H1 (cell line): ENCODE data around the gene GET3. TPM values are rescaled to one million over a fixed set of nuclear protein-coding genes. Genes with fewer than 3 reads are reported as not detected.

Experiments
- BRCA1 ChIP-seq: IDR thresholded peaks from 2 replicates; pipeline ENCODE4 v1.6.1; 2012; ENCODE audit warnings: low read depth, low read length, improper control_type of control experiment
- GABPA ChIP-seq: IDR thresholded peaks from 2 replicates; pipeline ENCODE4 v1.6.1; 2011; ENCODE audit warnings: mild to moderate bottlenecking, low read length, moderate library complexity, borderline replicate concordance; ENCODE audit not compliant: insufficient read depth
- HDAC6 ChIP-seq: IDR thresholded peaks from one replicate; pipeline ENCODE4 v1.7.1; 2012; ENCODE audit warnings: low read depth, mild to moderate bottlenecking, inconsistent platforms, low read length, moderate library complexity
- POLR2A ChIP-seq, 2 experiments: IDR thresholded peaks; 1 replicate in 1 of 2; 2 replicates in 1 of 2; pipeline ENCODE4 v1.6.1; 2011; ENCODE audit warnings: low read depth in 2 of 2, low read length in 2 of 2, mild to moderate bottlenecking in 2 of 2; ENCODE audit errors: control extremely low read depth in 1 of 2
- SAP30 ChIP-seq: fragments of 300-600 bp; sonication (generic); IDR thresholded peaks from 2 replicates; pipeline ENCODE4 v1.7.1; 2012; ENCODE audit warnings: low read length, moderate library complexity, mild to moderate bottlenecking, inconsistent platforms; ENCODE audit not compliant: insufficient read depth, insufficient replicate concordance
- polyA plus RNA-seq, 7 experiments: library from polyadenylated mRNA; depleted of rRNA in 3 of 7; stranded (reverse) in 5 of 7; unstranded in 2 of 7; fragments of >200 nt in 5 of 7; fragments of 200-250 nt in 2 of 7; gene quantifications; 1 replicate in 5 of 7; 2 replicates in 1 of 7; 4 replicates in 1 of 7; pipeline versions ENCODE4 v1.2.1 to v1.2.3, GENCODE V29; 2011 to 2013; ENCODE audit warnings: missing spikeins in 2 of 7, mixed read lengths in 2 of 7
- total RNA-seq: library from RNA; stranded (reverse); fragmentation: NEBNext Ultra II Directional; extraction: Animal tissue kit (Norgen Biotek cat#: 25700); gene quantifications from 2 replicates; pipeline ENCODE4 v1.2.1, GENCODE V29; 2021
- TF ChIP-seq, protein P1 (sequence below): fragments of 300-600 bp; sonication (generic); IDR thresholded peaks from 2 replicates; pipeline ENCODE4 v1.7.1; 2012; ENCODE audit warnings: low read length, moderate library complexity, mild to moderate bottlenecking, inconsistent platforms; ENCODE audit not compliant: insufficient replicate concordance

The GET3 gene
- total and polyA plus RNA-seq, 2 of the 8 experiments (the other 6 are each of a cell fraction or from before 2014, with no cell fraction given) = 105 to 297 TPM

DNA sequence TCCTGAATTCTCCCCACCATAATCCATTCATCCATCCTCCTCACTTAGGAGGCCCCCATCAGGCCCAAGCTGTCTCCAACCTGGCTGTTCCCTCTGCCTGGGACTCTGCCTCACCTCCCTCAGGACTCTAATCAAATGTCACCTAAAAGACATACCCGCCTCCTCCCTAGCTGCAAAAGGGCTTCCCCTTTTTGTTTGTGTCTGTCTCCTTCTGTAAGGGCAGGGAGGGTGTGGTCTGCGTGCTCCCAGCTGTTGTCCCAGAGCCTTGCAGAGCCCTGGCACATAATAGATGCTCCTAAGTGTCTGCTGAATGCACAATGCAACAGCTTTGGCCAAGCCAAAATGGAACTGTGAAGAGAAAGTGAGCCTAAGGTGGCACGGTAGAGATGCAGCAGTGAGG is 7.2 kb upstream of the GET3 start (continued):
- TF ChIP-seq, protein P1, sequence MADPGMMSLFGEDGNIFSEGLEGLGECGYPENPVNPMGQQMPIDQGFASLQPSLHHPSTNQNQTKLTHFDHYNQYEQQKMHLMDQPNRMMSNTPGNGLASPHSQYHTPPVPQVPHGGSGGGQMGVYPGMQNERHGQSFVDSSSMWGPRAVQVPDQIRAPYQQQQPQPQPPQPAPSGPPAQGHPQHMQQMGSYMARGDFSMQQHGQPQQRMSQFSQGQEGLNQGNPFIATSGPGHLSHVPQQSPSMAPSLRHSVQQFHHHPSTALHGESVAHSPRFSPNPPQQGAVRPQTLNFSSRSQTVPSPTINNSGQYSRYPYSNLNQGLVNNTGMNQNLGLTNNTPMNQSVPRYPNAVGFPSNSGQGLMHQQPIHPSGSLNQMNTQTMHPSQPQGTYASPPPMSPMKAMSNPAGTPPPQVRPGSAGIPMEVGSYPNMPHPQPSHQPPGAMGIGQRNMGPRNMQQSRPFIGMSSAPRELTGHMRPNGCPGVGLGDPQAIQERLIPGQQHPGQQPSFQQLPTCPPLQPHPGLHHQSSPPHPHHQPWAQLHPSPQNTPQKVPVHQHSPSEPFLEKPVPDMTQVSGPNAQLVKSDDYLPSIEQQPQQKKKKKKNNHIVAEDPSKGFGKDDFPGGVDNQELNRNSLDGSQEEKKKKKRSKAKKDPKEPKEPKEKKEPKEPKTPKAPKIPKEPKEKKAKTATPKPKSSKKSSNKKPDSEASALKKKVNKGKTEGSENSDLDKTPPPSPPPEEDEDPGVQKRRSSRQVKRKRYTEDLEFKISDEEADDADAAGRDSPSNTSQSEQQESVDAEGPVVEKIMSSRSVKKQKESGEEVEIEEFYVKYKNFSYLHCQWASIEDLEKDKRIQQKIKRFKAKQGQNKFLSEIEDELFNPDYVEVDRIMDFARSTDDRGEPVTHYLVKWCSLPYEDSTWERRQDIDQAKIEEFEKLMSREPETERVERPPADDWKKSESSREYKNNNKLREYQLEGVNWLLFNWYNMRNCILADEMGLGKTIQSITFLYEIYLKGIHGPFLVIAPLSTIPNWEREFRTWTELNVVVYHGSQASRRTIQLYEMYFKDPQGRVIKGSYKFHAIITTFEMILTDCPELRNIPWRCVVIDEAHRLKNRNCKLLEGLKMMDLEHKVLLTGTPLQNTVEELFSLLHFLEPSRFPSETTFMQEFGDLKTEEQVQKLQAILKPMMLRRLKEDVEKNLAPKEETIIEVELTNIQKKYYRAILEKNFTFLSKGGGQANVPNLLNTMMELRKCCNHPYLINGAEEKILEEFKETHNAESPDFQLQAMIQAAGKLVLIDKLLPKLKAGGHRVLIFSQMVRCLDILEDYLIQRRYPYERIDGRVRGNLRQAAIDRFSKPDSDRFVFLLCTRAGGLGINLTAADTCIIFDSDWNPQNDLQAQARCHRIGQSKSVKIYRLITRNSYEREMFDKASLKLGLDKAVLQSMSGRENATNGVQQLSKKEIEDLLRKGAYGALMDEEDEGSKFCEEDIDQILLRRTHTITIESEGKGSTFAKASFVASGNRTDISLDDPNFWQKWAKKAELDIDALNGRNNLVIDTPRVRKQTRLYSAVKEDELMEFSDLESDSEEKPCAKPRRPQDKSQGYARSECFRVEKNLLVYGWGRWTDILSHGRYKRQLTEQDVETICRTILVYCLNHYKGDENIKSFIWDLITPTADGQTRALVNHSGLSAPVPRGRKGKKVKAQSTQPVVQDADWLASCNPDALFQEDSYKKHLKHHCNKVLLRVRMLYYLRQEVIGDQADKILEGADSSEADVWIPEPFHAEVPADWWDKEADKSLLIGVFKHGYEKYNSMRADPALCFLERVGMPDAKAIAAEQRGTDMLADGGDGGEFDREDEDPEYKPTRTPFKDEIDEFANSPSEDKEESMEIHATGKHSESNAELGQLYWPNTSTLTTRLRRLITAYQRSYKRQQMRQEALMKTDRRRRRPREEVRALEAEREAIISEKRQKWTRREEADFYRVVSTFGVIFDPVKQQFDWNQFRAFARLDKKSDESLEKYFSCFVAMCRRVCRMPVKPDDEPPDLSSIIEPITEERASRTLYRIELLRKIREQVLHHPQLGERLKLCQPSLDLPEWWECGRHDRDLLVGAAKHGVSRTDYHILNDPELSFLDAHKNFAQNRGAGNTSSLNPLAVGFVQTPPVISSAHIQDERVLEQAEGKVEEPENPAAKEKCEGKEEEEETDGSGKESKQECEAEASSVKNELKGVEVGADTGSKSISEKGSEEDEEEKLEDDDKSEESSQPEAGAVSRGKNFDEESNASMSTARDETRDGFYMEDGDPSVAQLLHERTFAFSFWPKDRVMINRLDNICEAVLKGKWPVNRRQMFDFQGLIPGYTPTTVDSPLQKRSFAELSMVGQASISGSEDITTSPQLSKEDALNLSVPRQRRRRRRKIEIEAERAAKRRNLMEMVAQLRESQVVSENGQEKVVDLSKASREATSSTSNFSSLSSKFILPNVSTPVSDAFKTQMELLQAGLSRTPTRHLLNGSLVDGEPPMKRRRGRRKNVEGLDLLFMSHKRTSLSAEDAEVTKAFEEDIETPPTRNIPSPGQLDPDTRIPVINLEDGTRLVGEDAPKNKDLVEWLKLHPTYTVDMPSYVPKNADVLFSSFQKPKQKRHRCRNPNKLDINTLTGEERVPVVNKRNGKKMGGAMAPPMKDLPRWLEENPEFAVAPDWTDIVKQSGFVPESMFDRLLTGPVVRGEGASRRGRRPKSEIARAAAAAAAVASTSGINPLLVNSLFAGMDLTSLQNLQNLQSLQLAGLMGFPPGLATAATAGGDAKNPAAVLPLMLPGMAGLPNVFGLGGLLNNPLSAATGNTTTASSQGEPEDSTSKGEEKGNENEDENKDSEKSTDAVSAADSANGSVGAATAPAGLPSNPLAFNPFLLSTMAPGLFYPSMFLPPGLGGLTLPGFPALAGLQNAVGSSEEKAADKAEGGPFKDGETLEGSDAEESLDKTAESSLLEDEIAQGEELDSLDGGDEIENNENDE = no peak
- TF ChIP-seq BRCA1 = no peak
- TF ChIP-seq GABPA = no peak
- TF ChIP-seq HDAC6 = no peak
- TF ChIP-seq SAP30 = no peak
- no peak for TF ChIP-seq POLR2A (IDR thresholded peaks at IDR 0.05; ENCODE audit: control extremely low read depth in 1 of 2, low read depth in 2 of 2, low read length in 2 of 2)
